Endothelial cell of hepatic sinusoid (primary cell): ENCODE results near the gene PRKCH.
"Not testable (repeated sequence)": the region's sequence is repeated elsewhere in the genome, so short reads cannot be mapped to it uniquely, and the experiment has no call there.

Experiments
- in situ Hi-C: cut with HindIII; loops from 2 replicates; pipeline ENCODE4 v1.10.0; 2017; ENCODE audit warnings: low sequenced_read_pairs

PRKCH gene

GRCh38 chr14:61300754-61301153, 20.6 kb upstream of the PRKCH start:
- in situ Hi-C loops: no loop called here

GRCh38 chr14:61304688-61305087, 16.7 kb upstream of the PRKCH start:
- in situ Hi-C loops: no loop called here

GRCh38 chr14:61308198-61308597, 13.2 kb upstream of the PRKCH start:
- in situ Hi-C loops: no loop called here

- in situ Hi-C loops: not testable (repeated sequence)
Observed at GRCh38 chr14:61308701-61309100, 12.7 kb upstream of the PRKCH start.

- in situ Hi-C loops: no loop called here
Observed at GRCh38 chr14:61315313-61315712, 6.1 kb upstream of the PRKCH start.

- in situ Hi-C loops: no loop called here
Observed at GRCh38 chr14:61319086-61319485, 2.3 kb upstream of the PRKCH start.

- in situ Hi-C loops: no loop called here
Observed at GRCh38 chr14:61319706-61320105, 1.7 kb upstream of the PRKCH start.

- in situ Hi-C loops: not testable (repeated sequence)
Observed at GRCh38 chr14:61320170-61320569, 1.2 kb upstream of the PRKCH start.

GRCh38 chr14:61320806-61321384, 484 bp upstream of the PRKCH start:
- in situ Hi-C loops: no loop called here

- in situ Hi-C loops: no loop called here
Observed at GRCh38 chr14:61322011-61322798, 826 bp downstream of the PRKCH start.

GRCh38 chr14:61322799-61323290, 1.5 kb downstream of the PRKCH start:
- in situ Hi-C loops: no loop called here

GRCh38 chr14:61323970-61324369, 2.6 kb downstream of the PRKCH start:
- in situ Hi-C loops: no loop called here

- in situ Hi-C loops: no loop called here
Observed at GRCh38 chr14:61325166-61325565, 3.8 kb downstream of the PRKCH start.

- in situ Hi-C loops: no loop called here
Observed at GRCh38 chr14:61326146-61326545, 4.8 kb downstream of the PRKCH start.

GRCh38 chr14:61326847-61327246, 5.5 kb downstream of the PRKCH start:
- in situ Hi-C loops: no loop called here

- in situ Hi-C loops: no loop called here
Observed at GRCh38 chr14:61328626-61329262, 7.4 kb downstream of the PRKCH start.

GRCh38 chr14:61329478-61330051, 8.2 kb downstream of the PRKCH start:
- in situ Hi-C loops: no loop called here

- in situ Hi-C loops: no loop called here
Observed at GRCh38 chr14:61330511-61330910, 9.1 kb downstream of the PRKCH start.

GRCh38 chr14:61331992-61332657, 10.7 kb downstream of the PRKCH start:
- in situ Hi-C loops: no loop called here

GRCh38 chr14:61332658-61333029, 11.3 kb downstream of the PRKCH start:
- in situ Hi-C loops: no loop called here

GRCh38 chr14:61333087-61333486, 11.7 kb downstream of the PRKCH start:
- in situ Hi-C loops: no loop called here
